ENCODE measurements around the gene TTLL3. TPM values are rescaled to one million over a fixed set of nuclear protein-coding genes. Genes with fewer than 3 reads are reported as not detected.

TTLL3 gene
- total RNA-seq, 1 donor: 34.3 TPM

DNA sequence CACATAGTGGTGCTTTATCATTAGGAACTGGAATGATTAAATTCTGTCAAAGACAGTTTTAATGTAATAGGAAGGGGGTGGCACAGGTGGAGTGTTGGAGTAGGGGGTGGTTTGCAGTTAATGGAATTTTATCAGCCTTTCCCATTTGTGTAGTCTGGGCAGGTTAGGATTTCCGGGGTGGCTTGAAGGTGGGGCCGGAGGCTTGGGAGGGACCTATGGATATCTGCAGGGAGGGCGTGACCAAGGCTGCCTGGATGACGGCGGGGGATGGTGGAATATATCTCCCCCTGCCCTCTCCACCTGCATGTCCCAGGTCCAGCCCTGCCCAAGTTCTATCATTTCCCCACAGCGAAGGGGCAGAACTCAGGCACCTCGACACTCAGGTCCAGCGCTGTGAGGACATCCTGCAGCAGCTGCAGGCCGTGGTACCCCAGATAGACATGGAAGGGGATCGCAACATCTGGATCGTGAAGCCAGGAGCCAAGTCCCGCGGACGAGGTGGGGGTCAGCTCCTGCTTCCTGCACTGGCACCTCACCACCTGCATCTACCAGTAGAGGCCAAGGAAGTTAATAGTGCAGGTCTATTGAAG lies 15.5 kb downstream of the TTLL3 start:
- no peak overlapping the region for H3K4me3 ChIP-seq (ENCODE audit: low read depth, low read length)
- DNase-seq (ENCODE audit: low read depth): no peak
- TF ChIP-seq, protein P1, sequence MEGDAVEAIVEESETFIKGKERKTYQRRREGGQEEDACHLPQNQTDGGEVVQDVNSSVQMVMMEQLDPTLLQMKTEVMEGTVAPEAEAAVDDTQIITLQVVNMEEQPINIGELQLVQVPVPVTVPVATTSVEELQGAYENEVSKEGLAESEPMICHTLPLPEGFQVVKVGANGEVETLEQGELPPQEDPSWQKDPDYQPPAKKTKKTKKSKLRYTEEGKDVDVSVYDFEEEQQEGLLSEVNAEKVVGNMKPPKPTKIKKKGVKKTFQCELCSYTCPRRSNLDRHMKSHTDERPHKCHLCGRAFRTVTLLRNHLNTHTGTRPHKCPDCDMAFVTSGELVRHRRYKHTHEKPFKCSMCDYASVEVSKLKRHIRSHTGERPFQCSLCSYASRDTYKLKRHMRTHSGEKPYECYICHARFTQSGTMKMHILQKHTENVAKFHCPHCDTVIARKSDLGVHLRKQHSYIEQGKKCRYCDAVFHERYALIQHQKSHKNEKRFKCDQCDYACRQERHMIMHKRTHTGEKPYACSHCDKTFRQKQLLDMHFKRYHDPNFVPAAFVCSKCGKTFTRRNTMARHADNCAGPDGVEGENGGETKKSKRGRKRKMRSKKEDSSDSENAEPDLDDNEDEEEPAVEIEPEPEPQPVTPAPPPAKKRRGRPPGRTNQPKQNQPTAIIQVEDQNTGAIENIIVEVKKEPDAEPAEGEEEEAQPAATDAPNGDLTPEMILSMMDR (IDR thresholded peaks at IDR 0.05; ENCODE audit: insufficient read depth, low read length): no peak

DNA sequence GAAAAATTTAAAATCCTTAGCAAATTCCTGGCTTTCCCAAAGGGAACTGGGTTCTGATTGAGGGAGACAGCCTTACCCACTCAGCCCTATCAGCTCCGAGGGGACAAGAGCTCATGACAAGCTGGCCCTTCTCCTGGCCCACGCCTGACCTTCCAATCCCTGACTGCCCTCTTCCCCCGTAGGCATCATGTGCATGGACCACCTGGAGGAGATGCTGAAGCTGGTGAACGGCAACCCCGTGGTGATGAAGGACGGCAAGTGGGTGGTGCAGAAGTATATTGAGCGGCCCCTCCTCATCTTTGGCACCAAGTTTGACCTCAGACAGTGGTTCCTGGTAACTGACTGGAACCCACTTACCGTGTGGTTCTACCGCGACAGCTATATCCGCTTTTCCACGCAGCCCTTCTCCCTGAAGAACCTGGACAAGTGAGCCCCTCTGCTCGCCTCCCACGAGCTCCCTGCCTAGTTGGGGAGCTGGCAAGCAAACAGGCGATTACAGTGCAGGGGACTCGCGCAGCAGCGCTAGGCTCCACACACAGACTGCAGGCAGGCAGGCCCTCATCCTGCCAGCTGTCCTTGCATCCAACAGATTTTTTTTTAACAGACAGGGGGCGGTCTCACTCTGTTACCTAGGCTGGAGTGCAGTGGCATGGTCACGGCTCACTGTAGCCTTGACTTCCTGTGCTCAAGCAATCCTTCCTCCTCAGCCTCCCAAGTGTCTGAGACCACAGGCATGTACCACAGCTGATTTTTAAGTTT lies 16.9 kb downstream of the TTLL3 start:
- DNase-seq (ENCODE audit: low read depth): no peak
- TF ChIP-seq, protein P1 (IDR thresholded peaks at IDR 0.05; ENCODE audit: insufficient read depth, low read length): peak; percentile 20
- H3K4me3 ChIP-seq (ENCODE audit: low read depth, low read length): no peak overlapping the region

DNA sequence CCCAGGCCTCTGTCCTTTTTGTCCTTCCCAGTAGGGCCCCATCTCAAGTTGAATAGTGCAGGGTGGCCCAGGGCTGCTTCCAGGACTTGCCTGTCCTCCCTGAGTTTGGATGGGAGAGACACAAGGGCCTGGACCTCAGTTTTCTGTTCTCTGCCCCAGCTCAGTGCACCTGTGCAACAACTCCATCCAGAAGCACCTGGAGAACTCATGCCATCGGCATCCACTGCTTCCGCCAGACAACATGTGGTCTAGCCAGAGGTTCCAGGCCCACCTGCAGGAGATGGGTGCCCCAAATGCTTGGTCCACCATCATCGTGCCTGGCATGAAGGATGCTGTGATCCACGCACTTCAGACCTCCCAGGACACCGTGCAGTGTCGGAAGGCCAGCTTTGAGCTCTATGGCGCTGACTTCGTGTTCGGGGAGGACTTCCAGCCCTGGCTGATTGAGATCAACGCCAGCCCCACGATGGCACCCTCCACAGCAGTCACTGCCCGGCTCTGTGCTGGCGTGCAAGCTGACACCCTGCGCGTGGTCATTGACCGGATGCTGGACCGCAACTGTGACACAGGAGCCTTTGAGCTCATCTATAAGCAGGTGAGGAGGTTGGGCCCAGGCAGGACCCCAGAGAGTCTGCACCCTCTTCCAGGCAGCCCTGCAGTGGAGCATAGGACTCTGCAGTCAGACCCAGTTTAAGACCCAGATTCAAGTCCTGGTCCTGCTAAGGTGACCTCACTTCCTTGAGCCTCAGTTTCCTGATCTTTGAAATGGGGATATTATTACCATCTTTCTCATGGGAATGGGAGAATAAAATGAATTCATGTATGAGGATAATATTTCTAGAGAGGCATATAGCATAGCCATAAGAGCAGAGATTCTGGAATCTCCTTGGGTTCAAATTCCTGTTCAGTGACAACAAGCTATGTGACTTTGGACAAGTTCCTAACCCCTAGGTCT lies 19.0 kb downstream of the TTLL3 start:
- TF ChIP-seq, protein P1 (IDR thresholded peaks at IDR 0.05; ENCODE audit: insufficient read depth, low read length): no peak
- H3K4me3 ChIP-seq (ENCODE audit: low read depth, low read length): no peak overlapping the region
- DNase-seq (ENCODE audit: low read depth): no peak

DNA sequence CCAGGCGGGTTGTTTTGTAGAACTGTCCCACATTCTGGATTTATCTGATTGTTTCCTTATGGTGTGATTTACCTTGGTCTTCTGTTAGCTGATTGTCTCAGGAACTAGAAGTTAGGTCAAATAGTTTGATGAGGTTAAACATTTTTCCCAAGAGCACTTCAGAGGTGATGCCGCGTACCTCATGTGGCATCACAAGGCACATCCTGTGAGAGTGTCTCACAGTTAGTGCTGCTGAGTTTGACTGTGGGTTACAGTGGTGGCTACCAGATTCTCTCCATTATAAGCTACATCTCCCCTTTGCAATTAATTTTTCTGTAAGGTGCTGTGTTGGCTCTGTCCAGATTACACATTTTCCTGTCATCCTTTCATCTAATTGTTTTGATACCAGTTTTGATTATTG lies 21.2 kb downstream of the TTLL3 start:
- TF ChIP-seq, protein P1 (IDR thresholded peaks at IDR 0.05; ENCODE audit: insufficient read depth, low read length): no peak
- DNase-seq (ENCODE audit: low read depth): no peak
- H3K4me3 ChIP-seq (ENCODE audit: low read depth, low read length): no peak overlapping the region

DNA sequence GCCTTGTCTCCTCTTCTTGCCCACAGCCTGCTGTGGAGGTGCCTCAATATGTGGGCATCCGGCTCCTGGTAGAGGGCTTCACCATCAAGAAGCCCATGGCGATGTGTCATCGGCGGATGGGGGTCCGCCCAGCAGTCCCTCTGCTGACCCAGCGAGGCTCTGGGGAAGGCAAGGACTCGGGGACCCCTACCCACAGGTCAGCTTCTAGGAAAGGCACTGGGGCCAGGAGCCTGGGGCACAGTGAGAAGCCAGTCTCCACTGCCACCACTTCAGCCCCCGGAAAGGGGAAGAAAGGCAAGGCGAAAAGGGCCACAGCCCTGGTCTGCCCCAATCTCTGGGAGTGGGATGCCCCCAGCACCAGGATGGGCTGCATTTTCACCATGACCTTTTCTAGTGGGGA lies 23.0 kb downstream of the TTLL3 start:
- TF ChIP-seq, protein P1 (IDR thresholded peaks at IDR 0.05; ENCODE audit: insufficient read depth, low read length): no peak
- DNase-seq (ENCODE audit: low read depth): no peak
- H3K4me3 ChIP-seq (ENCODE audit: low read depth, low read length): no peak overlapping the region

DNA sequence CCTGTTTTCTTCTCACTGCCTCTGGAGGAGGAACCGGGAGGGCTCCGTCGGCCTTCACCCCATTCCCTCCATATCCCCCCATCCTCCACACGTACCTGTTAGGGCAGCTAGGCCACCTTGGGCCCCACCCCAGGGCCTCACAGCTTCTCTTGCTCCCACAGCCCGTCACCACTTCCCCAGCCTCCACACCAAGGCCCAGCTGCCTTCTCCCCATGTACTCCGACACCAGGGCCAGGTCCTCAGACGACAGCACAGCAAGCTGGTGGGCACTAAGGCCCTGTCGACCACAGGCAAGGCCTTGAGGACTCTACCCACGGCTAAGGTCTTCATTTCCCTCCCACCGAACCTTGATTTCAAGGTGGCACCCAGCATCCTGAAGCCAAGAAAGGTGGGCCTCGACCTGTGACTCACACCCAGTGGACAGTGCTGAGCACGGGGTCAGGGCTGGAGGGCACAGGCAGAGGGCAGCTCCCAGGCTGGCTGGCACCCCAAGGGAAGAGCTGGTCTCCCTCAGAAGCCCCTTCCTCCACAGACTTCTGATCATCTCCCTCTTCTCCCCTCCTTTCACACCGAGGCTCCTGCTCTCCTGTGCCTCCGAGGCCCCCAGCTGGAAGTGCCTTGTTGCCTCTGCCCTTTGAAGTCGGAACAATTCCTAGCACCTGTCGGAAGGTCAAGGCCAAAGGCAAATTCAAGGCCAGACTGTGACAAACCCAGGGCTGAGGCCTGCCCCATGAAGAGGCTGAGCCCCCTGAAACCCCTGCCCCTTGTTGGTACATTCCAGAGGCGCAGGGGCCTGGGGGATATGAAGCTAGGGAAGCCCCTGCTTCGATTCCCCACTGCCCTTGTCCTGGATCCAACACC lies 24.7 kb downstream of the TTLL3 start:
- TF ChIP-seq, protein P1 (IDR thresholded peaks at IDR 0.05; ENCODE audit: insufficient read depth, low read length): no peak
- DNase-seq (ENCODE audit: low read depth): no peak
- no peak overlapping the region for H3K4me3 ChIP-seq (ENCODE audit: low read depth, low read length)
